ENCODE data around the gene ASPM.
"Not testable (repeated sequence)": the region's sequence is repeated elsewhere in the genome, so short reads cannot be mapped to it uniquely, and the experiment has no call there.

Gene ASPM

DNA sequence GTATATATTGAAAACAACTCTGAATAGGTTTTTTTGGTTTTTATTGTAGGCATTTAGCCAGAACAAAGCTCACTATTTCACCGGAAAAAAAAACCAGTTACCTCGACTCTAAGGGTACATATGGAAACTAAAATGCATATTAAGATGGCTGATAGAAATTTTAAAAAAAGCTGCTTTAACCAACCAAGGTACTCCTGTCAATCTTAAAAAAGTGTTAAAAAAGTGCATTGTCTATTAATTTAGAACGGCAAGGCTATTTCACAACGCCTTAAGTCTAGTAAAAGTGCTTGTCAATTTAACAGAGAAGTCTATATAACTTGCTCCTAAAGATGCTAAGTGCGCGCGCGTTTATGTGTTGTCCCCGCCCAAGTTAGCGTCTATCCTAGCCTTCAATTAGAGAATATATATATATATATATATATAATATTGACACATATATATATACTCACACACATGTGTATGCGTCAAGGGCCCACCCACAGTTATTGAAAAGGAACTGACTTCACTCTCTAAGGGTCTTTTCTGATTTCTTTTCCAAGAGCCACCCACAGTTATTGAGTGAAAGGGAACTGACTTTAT, 934 bp downstream of the ASPM start:
- peak; percentile 25 for DNase-seq (ENCODE audit: low read depth, low spot score)

DNA sequence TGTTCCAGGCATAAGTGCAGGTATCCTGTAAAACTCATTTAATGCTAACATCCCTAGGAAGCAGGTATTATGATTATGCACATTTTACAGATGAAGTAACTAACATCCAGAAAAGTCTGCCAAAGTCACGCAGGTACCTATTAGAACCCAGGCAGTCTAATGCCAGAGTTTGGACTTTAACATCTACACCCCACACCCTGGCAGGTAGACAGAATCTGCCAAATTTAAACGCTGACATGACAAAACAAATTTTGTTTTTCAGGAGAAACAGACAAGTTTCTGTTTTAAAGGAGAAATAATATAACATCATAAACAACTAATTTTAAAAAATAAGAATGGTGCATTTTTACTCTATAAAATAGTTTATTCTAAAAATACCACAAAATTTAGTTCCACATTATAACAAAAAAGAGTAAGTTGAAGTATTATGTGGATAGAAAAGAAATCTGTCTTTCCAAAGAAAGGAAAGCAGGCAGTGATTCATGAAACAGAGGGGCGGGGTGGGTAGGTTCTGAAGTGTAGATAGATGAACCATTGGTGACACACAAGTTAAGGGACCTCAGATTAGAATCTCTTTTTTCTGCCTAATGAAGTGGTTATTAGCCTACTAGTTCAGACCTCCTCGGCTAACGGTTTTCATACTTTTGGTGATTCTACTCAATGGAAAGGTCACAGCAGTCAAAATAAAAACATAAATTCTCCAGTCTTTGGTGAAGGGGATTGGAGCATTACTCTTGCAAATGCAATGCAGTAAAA, 1.7 kb downstream of the ASPM start:
- peak; percentile 48 for DNase-seq (ENCODE audit: low read depth, low spot score)

DNA sequence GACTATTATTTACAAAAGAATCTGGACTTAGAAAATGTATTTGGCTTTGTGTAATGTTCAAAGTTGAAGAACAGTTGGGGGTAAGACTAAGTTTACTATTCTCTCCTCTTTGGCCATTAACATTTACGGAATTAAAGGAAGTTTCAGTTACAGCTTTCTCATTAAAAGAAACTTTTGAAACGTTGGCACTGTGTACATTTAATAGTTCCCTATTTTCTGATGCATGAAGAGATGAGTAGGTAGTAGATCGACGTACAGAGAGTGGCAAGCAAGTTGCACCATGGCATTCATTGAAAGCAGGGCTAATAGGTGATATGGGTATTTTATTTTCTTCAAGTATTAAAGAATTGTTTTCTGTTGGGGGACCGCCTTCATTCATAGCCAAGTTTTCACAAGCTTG, 3.2 kb downstream of the ASPM start:
- DNase-seq (ENCODE audit: low read depth, low spot score) = no peak

DNA sequence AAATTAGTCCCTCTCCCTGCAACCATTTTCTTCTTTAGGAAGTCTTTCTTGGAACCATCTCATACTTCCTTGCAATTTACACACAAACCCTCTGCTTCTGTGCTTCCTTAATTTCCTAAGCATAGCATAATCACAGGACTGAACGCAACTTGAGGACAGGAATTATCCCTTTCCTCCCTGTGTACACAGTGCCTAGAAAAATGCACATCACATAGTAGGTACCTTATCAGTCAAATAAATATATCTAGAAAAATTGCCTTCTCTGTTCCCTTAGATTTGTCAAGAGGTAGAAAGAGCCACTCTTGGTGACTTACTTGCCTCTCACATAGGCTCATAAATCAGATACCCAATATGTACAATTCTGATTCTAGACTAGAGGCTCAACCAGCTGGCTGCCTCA, 4.9 kb downstream of the ASPM start:
- DNase-seq (ENCODE audit: low read depth, low spot score) = no peak

DNA sequence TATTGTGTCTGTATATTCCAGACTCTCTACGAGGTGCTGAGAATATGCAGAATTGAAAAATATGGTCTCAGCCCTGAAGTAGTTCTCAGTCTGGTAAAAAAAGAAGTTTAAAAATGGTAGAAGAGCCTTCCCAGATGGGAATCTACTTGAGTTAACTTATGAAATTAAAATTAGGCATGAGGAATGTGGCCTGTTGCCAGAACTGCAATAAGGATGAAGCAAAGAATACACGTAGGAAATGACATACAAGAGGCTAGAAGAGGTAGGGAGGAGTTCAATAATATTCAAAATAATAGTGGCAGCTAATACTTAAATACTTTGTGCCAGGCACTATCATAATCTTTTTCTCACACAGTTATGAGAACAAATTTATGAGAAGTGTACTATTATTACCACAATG, 6.3 kb downstream of the ASPM start:
- DNase-seq (ENCODE audit: low read depth, low spot score) = peak; percentile 25

DNA sequence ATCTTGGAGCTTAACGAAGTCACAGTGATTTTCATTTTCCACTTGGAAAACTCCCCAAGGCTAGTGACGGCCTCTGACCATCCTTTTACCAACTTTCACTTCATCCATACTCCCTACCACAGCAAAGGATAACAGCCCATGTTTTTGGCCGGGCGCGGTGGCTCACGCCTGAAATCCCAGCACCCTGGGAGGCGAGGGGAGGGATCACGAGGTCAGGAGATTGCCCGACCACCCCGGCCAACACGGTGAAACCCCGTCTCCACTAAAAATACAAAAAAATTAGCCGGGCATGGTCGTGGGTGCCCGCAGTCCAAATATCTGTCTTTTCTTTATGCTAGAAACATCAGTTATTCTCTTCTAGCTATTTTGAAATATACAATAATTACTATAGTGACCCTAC, 7.3 kb downstream of the ASPM start:
- DNase-seq (ENCODE audit: low read depth, low spot score) = no peak

DNA sequence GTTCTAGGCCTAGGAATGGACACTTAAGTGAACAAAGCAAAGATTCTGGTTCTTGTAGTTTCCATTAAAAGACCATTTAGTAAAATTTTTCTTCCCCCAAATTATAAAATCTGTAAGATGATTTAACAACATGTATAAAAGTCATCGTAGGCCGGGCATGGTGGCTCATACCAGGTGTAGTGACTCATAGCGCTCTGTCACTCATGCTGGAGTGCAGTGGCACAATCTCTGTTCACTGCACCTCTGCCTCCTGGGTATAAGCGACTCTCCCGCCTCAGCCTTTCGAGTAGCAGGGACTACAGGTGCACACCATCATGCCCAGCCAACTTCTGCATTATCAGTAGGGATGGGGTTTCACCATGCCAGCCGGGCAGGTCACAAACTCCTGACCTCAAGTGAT, 9.1 kb downstream of the ASPM start:
- DNase-seq (ENCODE audit: low read depth, low spot score) = no peak

DNA sequence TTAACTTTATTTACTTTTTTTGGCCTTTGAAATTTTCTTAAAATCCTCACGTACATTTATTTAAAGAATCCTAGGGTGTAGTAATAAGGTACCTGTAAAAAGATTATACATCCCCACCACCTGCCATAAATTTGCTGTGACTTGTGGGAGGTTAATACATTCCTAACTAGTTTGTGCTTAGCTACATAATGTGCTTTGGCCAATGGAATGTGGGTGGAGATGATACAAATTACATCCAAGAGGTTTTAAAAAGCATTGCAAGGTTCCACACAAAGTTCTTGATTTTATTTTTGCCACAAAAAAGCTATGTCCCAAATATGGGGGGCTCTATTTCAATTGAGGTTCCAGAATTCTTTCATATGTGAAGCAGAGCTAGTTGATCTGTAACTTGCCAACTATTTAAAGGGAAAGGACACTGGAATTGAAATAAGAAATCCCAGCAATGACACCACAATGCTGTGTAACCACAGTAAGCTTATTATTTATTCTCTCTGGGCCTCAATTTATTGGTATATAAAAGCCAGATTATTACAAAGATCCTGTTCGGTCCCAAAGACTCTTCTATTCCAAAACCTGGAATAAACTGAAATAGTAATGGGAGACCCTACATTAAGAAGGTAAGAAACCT, 15.7 kb downstream of the ASPM start:
- DNase-seq (ENCODE audit: low read depth, low spot score) = peak; percentile 65

DNA sequence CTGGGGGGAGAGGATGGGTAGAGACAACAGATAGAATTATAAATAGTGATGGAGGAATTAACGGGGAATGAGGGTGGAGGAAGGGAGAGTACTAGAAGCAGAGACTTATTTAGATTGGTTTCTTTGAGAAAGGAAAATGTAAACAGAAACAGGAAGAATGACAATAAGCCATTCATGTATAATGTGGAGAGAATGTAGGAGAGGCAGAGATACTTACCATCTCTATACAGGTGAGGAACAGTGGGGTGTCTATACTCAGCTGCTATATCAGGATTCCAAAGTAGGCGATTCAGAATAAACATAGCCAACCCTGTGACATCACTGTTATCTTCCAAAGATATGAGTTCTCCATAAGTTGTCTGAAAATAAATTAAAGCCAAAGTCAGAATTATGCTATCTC, 16.8 kb downstream of the ASPM start:
- no peak for DNase-seq (ENCODE audit: low read depth, low spot score)

DNA sequence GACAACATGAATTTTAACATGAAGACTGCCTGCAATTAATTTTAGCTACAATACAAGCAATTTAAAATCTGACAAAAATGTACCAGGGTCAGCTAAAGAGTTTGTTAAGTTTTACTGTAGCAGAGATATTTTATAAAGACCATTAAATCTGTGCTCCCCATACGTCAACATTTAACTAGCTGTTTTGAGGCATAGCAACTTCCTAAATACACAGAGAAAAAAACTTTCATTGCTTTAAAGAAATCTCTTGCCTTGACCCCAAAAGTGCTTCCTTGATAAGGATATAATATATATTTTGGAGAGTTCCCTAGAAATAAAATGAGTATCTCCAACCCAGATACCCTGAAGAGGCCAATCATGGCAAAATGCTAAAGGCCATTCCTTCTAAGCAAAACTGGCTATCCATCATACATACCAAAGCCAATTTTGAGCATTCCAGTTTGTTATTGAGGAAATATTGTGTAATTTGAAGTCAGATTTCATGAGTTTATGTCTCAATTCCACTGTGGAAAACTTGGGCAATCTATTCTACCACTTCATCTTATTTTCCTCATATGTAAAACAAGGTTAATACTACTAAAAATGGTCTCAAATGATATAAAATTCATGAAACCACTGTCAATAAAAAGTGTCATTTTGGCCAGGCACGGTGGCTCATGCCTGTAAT, 19.1 kb downstream of the ASPM start:
- no peak for DNase-seq (ENCODE audit: low read depth, low spot score)

DNA sequence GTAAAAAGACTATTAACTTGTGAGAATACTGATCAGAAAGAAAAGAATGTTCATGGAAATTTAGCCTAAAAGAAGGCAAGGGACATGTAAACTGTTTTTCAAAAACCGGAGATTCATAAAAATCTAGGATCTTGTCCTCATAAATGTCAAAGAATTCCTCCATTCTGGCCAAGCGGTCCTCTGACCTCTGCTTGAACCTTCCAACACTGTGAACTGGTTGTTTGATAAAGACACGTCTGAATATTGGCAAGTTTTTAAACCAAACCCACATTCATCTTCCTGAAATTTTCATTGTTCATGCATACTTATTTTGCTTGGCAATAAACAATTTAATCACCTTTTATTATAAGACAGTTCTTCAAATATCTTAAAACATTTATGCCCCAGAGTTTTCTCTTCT, 19.8 kb downstream of the ASPM start:
- no peak for DNase-seq (ENCODE audit: low read depth, low spot score)

DNA sequence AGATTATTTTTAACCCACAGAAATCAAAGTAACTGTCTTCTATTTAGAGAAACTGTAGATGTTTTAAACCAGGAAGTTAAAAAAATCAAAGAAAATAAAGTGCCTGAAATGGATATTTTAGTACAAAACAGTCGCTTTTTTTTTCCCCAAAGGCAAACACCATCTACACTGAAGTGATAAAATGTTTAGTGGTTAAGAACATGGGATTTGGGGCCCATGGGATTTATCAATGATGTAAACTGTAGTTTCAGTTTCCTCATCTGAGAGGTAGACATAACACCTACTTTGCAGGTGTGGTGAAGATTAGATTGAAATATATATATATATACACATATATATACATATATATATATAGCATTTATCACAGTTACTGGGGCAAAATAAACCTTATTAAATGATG, 22.1 kb downstream of the ASPM start:
- DNase-seq (ENCODE audit: low read depth, low spot score) = no peak

DNA sequence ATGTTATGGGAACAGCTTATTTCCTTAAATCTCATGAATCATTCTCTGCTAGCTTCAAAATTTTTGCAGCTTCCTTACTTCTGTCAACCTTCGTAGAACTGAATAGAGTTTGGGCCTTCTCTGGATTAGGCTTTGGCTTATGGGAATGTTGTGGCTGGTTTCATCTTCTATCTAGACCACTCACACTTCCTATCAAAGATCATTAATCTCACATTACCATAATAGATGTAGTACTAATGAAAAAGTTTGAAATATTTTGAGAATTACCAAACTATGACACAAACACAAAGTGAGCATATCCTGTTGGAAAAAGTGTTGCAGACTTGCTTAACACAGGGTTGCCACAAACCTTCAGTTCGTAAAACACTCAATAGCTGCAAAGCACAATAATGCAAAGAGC, 30.3 kb downstream of the ASPM start:
- no peak for DNase-seq (ENCODE audit: low read depth, low spot score)

DNA sequence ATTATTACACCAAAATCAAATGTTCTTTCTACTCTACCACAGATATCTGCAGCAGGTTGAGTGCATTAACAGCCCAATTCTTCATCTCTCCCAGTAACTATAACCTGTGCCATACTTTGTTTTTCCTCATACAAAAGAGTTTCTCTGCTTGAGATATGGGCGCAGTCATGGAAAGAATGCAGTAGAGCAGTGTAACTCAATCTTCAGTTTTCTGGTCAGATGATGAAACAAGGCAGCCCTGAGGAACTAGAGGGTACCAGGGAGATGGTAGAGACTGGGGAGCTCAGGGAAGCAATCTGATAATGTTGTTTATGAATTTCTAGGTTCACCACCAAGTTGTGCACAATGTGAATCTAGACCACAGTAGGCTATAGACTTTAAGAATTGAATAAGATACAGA, 39.6 kb downstream of the ASPM start:
- DNase-seq (ENCODE audit: low read depth, low spot score) = no peak

DNA sequence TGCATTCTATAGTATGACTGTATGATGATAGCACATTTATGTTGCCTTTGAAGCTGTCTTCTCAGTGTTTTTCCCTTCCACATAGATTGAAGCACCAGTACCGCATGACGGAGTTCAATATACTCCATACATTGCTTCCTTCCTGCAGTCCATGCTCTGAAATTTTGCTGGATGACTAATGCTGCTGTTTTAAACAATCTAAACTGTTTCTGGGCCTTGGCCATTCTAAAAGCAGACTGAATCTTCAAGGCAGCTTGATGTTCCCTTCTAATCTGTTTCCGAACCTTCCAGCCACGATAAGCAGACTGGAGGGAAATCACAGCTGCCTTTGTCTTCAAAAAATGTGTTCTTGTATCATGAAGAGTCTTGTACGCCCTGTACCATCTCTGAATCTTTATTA, 43.2 kb downstream of the ASPM start:
- DNase-seq (ENCODE audit: low read depth, low spot score) = peak; percentile 14

DNA sequence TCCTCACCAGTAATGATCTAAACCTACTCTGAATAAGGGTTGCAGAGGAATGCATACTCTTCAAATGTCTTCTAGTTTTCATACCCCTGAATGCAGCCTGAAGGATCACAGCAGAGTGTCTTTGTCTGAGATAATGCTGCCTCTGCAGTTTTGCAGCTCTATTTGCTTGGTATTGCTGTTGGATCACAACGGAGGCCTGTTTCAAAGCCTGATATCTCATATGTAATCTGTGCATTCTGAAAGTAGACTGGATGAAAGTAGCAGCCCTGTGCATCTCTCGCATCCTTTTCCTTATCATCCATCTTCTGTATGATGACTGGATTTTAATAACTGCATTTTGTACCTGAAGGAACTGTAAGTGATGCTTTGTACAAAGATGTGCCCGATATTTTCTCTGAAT, 44.5 kb downstream of the ASPM start:
- no peak for DNase-seq (ENCODE audit: low read depth, low spot score)

DNA sequence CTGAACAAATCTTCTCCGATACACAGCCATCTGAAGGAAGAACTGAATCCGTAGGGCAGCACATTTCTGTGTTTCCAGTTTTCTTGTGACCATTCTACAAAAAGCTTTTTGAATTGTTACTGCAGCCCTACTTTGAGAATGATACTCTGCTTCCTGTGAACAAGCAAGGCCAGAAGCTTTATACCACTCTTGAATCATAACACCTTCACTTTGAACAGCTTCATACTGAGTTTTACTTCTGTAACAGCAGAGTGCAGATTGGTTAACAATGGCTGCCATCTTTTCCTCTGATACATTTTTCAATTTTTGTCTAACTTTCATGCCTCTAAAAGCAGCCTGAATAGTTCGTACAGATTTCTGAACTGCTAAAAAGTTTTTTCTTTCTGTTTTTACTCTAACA, 45.8 kb downstream of the ASPM start:
- peak; percentile 4 for DNase-seq (ENCODE audit: low read depth, low spot score)

DNA sequence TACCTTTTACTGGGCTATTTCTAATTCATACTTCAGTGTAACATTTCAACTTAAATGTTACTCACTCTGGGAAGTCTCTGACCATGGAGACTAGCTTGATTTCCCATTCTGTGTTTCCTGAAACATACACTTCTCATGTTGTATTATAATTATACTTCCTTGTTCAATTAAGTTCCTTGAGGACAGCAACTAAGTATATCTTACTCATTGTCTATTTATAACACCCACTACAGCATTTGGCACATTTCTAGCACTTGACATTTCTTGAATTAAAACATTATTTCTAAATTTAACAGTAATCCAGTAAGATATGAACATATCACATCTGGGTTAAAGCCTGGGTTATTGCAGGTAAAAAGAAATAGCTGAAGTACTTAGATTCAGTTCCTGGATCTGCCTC, 47.0 kb downstream of the ASPM start:
- DNase-seq (ENCODE audit: low read depth, low spot score) = no peak

DNA sequence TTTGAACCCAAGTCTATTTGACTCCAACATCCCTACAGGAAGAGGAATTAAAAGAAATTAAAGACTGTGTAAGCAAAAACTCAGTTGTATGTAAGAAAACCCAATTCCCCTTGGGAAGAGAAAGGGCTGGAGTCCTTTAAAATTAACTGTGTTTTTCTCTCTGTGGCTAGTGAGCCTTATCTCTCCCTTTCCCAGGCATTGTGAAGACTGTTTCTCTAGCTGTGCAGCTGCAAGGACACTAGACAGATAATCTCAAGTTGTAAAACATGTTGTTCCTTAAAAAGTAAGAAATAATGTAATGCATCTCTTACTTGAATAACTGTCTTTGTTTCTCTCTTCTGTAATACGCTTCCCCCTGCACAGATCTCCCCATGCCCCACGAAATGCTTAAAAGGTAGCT, 49.5 kb downstream of the ASPM start:
- DNase-seq (ENCODE audit: low read depth, low spot score) = not testable (repeated sequence)

DNA sequence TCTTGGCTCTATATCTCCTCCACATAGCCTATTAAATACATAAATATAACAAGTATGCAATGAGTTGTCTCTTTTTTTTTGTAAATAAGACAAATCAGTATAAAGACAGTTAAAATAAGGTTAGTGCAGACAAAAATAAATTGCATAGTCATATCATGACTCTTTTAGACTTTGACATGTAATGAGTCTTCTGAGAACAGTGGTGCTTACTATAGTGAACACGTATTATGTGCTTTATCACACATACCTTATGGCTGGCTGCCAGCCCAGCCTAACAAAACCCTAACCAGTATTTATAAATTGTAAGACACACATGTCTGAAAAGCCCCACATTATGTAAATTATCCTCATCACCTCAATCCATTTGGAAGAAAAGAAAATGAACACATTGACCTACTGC, 50.3 kb downstream of the ASPM start:
- DNase-seq (ENCODE audit: low read depth, low spot score) = no peak

DNA sequence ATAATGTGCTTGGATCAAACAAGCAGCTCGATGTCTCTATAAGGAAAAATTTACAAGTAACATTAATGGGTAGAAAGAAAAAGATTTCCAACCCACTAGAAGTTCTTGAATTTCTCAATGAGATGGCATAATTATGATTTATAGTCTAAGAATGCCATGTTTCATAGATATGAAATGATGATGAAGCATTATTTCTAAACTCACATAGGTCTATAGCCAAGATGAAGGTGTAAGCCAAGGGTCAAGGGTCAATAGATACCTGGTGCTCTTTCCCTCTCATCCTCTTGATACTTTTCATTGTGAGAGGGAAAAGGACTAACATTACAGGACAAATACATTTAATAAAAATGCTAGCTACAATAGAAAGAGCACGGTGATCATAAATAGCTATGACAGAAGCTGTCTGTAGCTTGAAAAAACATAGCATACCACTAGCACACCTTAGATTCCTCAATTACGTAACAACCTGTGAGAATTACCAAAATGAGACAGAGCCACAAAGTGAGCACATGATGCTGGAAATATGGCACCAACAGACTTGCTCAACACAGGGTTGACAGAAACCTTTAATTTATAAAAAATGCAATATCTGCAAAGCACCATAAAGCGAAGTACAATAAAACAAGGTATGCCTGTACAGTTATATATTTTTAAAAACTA, 53.1 kb downstream of the ASPM start:
- DNase-seq (ENCODE audit: low read depth, low spot score) = no peak

DNA sequence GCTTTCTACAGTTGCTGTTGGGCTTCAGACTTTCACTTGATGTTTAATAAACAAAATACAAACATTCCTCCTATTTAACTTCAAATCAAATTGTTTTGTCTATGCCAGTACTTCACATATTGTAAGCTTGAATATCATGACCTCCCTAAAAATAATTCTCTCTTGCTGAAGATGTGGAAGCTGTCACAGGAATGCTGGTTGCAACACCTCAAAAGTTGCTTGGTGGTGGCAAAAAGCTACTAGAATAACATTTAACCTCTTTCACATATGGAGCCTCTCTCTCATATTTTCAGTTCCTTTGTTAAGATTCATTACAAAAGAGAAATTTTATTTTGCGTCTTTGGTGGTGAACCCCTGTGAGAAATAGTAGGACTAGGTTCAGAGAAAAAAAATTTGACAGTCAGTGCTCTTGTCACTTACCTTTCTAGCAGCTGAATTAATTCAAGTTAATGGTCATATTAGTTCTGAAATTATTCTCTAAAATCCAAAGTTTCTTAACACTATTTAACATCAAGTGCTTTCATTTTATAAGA, 53.9 kb downstream of the ASPM start:
- no peak for DNase-seq (ENCODE audit: low read depth, low spot score)

Data from astrocyte of the hippocampus (primary cell).